ENCODE measurements around the gene ROBO1. TPM values are rescaled to one million over a fixed set of nuclear protein-coding genes. Genes with fewer than 3 reads are reported as not detected.

ROBO1 gene
- polyA plus RNA-seq, 1 experiment: 33.9 TPM

DNA sequence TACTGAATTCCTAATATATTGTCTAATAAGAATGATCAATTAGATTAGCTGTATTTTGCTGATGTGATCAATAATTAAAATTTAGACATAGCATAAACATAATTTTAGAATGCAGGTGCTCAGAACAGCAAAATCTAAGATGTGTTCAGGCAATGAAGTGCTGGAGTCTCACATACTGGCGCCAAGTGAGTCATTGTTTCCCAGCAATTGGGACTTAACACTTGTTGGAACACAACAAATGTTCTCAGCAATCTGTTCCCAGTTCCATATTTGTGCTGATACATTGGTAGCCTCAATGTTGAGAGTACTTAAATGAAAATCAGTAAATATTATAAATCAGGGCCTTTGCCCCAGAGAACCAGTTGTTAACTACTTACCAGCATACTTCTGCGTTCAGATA lies 619.0 kb downstream of the ROBO1 start:
- ChIA-PET CTCF (interaction anchor here (0.8 to 1.1 kb wide), 2 partner anchors 12 to 62 kb away, joined by 3 to 4 read pairs; no protein-coding TSS in a partner anchor), POLR2A (no interaction called here)
- TF ChIP-seq, protein P1, sequence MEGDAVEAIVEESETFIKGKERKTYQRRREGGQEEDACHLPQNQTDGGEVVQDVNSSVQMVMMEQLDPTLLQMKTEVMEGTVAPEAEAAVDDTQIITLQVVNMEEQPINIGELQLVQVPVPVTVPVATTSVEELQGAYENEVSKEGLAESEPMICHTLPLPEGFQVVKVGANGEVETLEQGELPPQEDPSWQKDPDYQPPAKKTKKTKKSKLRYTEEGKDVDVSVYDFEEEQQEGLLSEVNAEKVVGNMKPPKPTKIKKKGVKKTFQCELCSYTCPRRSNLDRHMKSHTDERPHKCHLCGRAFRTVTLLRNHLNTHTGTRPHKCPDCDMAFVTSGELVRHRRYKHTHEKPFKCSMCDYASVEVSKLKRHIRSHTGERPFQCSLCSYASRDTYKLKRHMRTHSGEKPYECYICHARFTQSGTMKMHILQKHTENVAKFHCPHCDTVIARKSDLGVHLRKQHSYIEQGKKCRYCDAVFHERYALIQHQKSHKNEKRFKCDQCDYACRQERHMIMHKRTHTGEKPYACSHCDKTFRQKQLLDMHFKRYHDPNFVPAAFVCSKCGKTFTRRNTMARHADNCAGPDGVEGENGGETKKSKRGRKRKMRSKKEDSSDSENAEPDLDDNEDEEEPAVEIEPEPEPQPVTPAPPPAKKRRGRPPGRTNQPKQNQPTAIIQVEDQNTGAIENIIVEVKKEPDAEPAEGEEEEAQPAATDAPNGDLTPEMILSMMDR (IDR thresholded peaks at IDR 0.05; ENCODE audit: insufficient read depth, low read depth, low read length): no peak

DNA sequence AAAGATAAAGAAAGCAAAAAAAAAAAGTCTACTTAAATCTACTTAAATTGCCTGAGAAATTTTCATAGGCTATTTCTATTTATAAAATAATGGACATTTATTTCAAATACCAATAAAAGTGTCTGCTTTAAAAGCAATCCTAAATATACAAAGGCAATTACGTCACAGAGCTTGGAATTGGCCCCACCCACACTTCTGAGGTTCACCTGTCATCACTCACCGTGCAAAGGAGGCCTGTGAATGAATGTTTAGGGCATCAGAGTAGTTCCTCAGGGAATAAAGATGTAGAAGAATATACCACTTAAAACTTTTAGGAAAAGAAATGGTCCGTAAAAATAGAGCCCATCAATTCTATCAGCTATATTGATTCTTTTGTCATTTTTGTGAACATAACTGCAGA lies 621.8 kb downstream of the ROBO1 start:
- CTCF ChIA-PET: interaction anchor here (0.6 kb wide), 1 partner anchor 56 kb away, joined by 3 read pairs; no protein-coding TSS in a partner anchor
- H3K36me3 ChIP-seq (ENCODE audit: control insufficient read depth, insufficient read depth, low read length): no peaks in the 10 kb centered on the region
- H3K27me3 ChIP-seq (ENCODE audit: control insufficient read depth, insufficient read depth, low read length): no peaks in the 10 kb centered on the region
- H3K4me3 ChIP-seq (ENCODE audit: low read depth, low read length): no peak overlapping the region
- DNase-seq (ENCODE audit: low read depth): no peak
- POLR2A ChIA-PET: no interaction called here
- TF ChIP-seq, protein P1 (IDR thresholded peaks at IDR 0.05; ENCODE audit: insufficient read depth, low read depth, low read length): no peak

More for the DNA sequence above, 619.0 kb downstream of the ROBO1 start:
- DNase-seq (ENCODE audit: low read depth): no peak
- Histone ChIP-seq H3K4me3 (ENCODE audit: low read depth, low read length) (no peak overlapping the region), H3K27me3 (ENCODE audit: control insufficient read depth, insufficient read depth, low read length) (no peaks in the 10 kb centered on the region), H3K36me3 (ENCODE audit: control insufficient read depth, insufficient read depth, low read length) (no peaks in the 10 kb centered on the region)

GRCh38 chr3:79140708-79141107 lies 627.1 kb downstream of the ROBO1 start:
- POLR2A ChIA-PET: no interaction called here
- TF ChIP-seq, protein P1 (IDR thresholded peaks at IDR 0.05; ENCODE audit: insufficient read depth, low read depth, low read length): no peak
- no peak for DNase-seq (ENCODE audit: low read depth)

GRCh38 chr3:79139395-79140068 lies 628.3 kb downstream of the ROBO1 start:
- Histone ChIP-seq H3K4me3 (ENCODE audit: low read depth, low read length) (no peak overlapping the region), H3K27me3 (ENCODE audit: control insufficient read depth, insufficient read depth, low read length) (no peaks in the 10 kb centered on the region), H3K36me3 (ENCODE audit: control insufficient read depth, insufficient read depth, low read length) (no peaks in the 10 kb centered on the region)
- TF ChIP-seq, protein P1 (IDR thresholded peaks at IDR 0.05; ENCODE audit: insufficient read depth, low read depth, low read length): no peak
- no peak for DNase-seq (ENCODE audit: low read depth)
- CTCF ChIA-PET: no interaction called here
- POLR2A ChIA-PET: interaction anchor here (0.6 kb wide), 1 partner anchor 80 kb away, joined by 3 read pairs; no protein-coding TSS in a partner anchor

More at GRCh38 chr3:79140708-79141107, 627.1 kb downstream of the ROBO1 start:
- Histone ChIP-seq H3K27me3 (ENCODE audit: control insufficient read depth, insufficient read depth, low read length) (no peaks in the 10 kb centered on the region), H3K36me3 (ENCODE audit: control insufficient read depth, insufficient read depth, low read length) (no peaks in the 10 kb centered on the region), H3K4me3 (ENCODE audit: low read depth, low read length) (no peak overlapping the region)
- CTCF ChIA-PET: no interaction called here

GRCh38 chr3:79125313-79125984 lies 642.3 kb downstream of the ROBO1 start:
- CTCF ChIA-PET: interaction anchor here (0.9 kb wide), 1 partner anchor 40 kb away, joined by 3 read pairs; no protein-coding TSS in a partner anchor
- TF ChIP-seq, protein P1 (IDR thresholded peaks at IDR 0.05; ENCODE audit: insufficient read depth, low read depth, low read length): no peak
- no peak for DNase-seq (ENCODE audit: low read depth)
- H3K27me3 ChIP-seq (ENCODE audit: control insufficient read depth, insufficient read depth, low read length): no peaks in the 10 kb centered on the region
- POLR2A ChIA-PET: no interaction called here
- no peaks in the 10 kb centered on the region for H3K36me3 ChIP-seq (ENCODE audit: control insufficient read depth, insufficient read depth, low read length)
- no peak overlapping the region for H3K4me3 ChIP-seq (ENCODE audit: low read depth, low read length)

Measured in BJ (cell line).